GM12878 (cell line): Measurements from ENCODE around the gene LIMK1. TPM values are rescaled to one million over a fixed set of nuclear protein-coding genes. Genes with fewer than 3 reads are reported as not detected.

ENCODE experiments used
- ATAC-seq: fragments of 200-7000 bp; cut with Tn5 transposase; 3 replicates; pipeline ENCODE4 v1.9.1; 2020; ENCODE audit warnings: mild to moderate bottlenecking, moderate library complexity
- BruUV-seq: library from RNA; stranded (reverse); fragments of 400-500 nt; replicated peaks from 2 replicates; lab custom pipeline; 2021; lab: Mats Ljungman, UMichigan
- CTCF ChIA-PET: fragments of 300-600 bp; sonication (Branson Sonifier 250); formaldehyde crosslinking; extraction: SDS; loops from one replicate; lab custom pipeline; 2021; ENCODE audit warnings: inconsistent platforms; lab: Yijun Ruan, JAX
- POLR2A ChIA-PET: fragments of 350-600 bp; formaldehyde crosslinking; extraction: SDS; loops from one replicate; lab custom pipeline; 2021; ENCODE audit warnings: inconsistent platforms; lab: Charles Lee
- RAD21 ChIA-PET: fragments of 300-600 bp; sonication (Branson Sonifier 250); formaldehyde crosslinking; loops from one replicate; lab custom pipeline; 2023; ENCODE audit warnings: antibody characterized with exemption; ENCODE audit not compliant: unreplicated experiment; lab: Charles Lee
- SMC1A ChIA-PET: fragments of 300-600 bp; sonication (Branson Sonifier 250); formaldehyde crosslinking; loops from one replicate; lab custom pipeline; 2023; ENCODE audit not compliant: unreplicated experiment, uncharacterized antibody; lab: Charles Lee
- DNase-seq: peaks from one replicate; pipeline ENCODE4 v3.0.0-alpha.2; 2011; ENCODE audit warnings: low read depth, low spot score
- FAIRE-seq: peaks from 3 replicates; lab custom pipeline; 2011; peaks lifted over from hg19 to GRCh38; lab: Jason Lieb, UNC
- H2AFZ ChIP-seq: 2 replicates; pipeline ENCODE4 v1.6.0; 2011; ENCODE audit warnings: low read depth, low read length, control low read depth; ENCODE audit not compliant: control insufficient read depth
- H3K27ac ChIP-seq: 2 replicates; pipeline ENCODE4 v1.5.1; 2011; ENCODE audit warnings: control low read depth; ENCODE audit not compliant: control insufficient read depth, insufficient read depth
- H3K27me3 ChIP-seq, 2 experiments: replicated peaks in 1 of 2; 2 replicates each; pipeline versions ENCODE4 v1.6.0 to v1.6.1; 2011; ENCODE audit warnings: low read length in 1 of 2; ENCODE audit not compliant: control insufficient read depth in 2 of 2, insufficient read depth in 2 of 2
- H3K36me3 ChIP-seq, 2 experiments: 2 replicates each; pipeline ENCODE4 v1.5.1; 2011; ENCODE audit warnings: low read length in 1 of 2; ENCODE audit not compliant: control insufficient read depth in 2 of 2, insufficient read depth in 2 of 2
- H3K4me1 ChIP-seq: 2 replicates; pipeline ENCODE4 v1.6.1; 2011; ENCODE audit warnings: mild to moderate bottlenecking, low read length, moderate library complexity, mixed read lengths; ENCODE audit not compliant: control insufficient read depth, insufficient read depth
- H3K4me2 ChIP-seq: 2 replicates; pipeline ENCODE4 v1.6.0; 2011; ENCODE audit warnings: control low read depth; ENCODE audit not compliant: control insufficient read depth, insufficient read depth
- H3K4me3 ChIP-seq: fragments of 200-600 bp; sonication (generic); 2 replicates; pipeline ENCODE4 v1.5.1; 2016
- H3K79me2 ChIP-seq: 2 replicates; pipeline ENCODE4 v1.6.0; 2011; ENCODE audit warnings: low read length; ENCODE audit not compliant: control insufficient read depth, insufficient read depth
- H3K9ac ChIP-seq: 2 replicates; pipeline ENCODE4 v1.8.0; 2011; ENCODE audit warnings: low read length, control low read depth, mixed read lengths; ENCODE audit not compliant: control insufficient read depth, insufficient read depth
- H3K9me3 ChIP-seq: replicated peaks from 3 replicates; pipeline ENCODE4 v1.5.1; 2011; ENCODE audit warnings: mild to moderate bottlenecking, low read length; ENCODE audit not compliant: control insufficient read depth, insufficient read depth
- H4K20me1 ChIP-seq: 2 replicates; pipeline ENCODE4 v1.6.0; 2011; ENCODE audit not compliant: control insufficient read depth, insufficient read depth
- ASH2L ChIP-seq: fragments of 300-600, 200-600 bp; sonication (generic); IDR thresholded peaks from 2 replicates; pipeline ENCODE4 v1.6.1; 2017; ENCODE audit warnings: low read depth, mild to moderate bottlenecking, borderline replicate concordance
- BMI1 ChIP-seq: fragments of 450-650 bp; IDR thresholded peaks from 2 replicates; pipeline ENCODE4 v1.6.1; 2016; ENCODE audit warnings: mild to moderate bottlenecking, moderate library complexity, borderline replicate concordance
- CHD1 ChIP-seq: IDR thresholded peaks from 2 replicates; pipeline ENCODE4 v1.6.1; 2012; ENCODE audit warnings: low read depth, low read length, improper control_type of control experiment
- IKZF2 ChIP-seq, 2 experiments: fragments of 450-650 bp; IDR thresholded peaks; 2 replicates each; pipeline ENCODE4 v1.6.1; 2017; ENCODE audit warnings: mild to moderate bottlenecking in 2 of 2, moderate library complexity in 2 of 2
- JUNB ChIP-seq: IDR thresholded peaks from 2 replicates; pipeline ENCODE4 v1.6.1; 2016; ENCODE audit warnings: antibody characterized with exemption, mild to moderate bottlenecking
- MTA2 ChIP-seq: fragments of 450-650 bp; IDR thresholded peaks from 2 replicates; pipeline ENCODE4 v1.6.1; 2016; ENCODE audit warnings: low read depth, mild to moderate bottlenecking, moderate library complexity
- MYB ChIP-seq: fragments of 150-350 bp; IDR thresholded peaks from 2 replicates; pipeline ENCODE4 v1.6.1; 2014; ENCODE audit warnings: mild to moderate bottlenecking, low read depth, low read length, borderline replicate concordance
- NFYB ChIP-seq: IDR thresholded peaks from 2 replicates; pipeline ENCODE4 v1.6.1; 2011; ENCODE audit warnings: low read depth, mild to moderate bottlenecking, low read length, improper control_type of control experiment, moderate library complexity; ENCODE audit not compliant: insufficient read depth
- POLR2A ChIP-seq: IDR thresholded peaks from 2 replicates; pipeline ENCODE4 v1.6.1; 2011; ENCODE audit warnings: low read depth, mild to moderate bottlenecking, low read length
- SPI1 ChIP-seq: IDR thresholded peaks from 2 replicates; pipeline ENCODE4 v1.6.1; 2011; ENCODE audit warnings: low read depth, mild to moderate bottlenecking, low read length, moderate library complexity, borderline replicate concordance; ENCODE audit not compliant: insufficient read depth
- SRF ChIP-seq, 2 experiments: IDR thresholded peaks; 2 replicates each; pipeline ENCODE4 v1.6.1; 2011; ENCODE audit warnings: low read depth in 2 of 2, low read length in 2 of 2, mild to moderate bottlenecking in 1 of 2, moderate library complexity in 1 of 2
- ZNF217 ChIP-seq: fragments of 450-650 bp; IDR thresholded peaks from 2 replicates; pipeline ENCODE4 v1.6.1; 2017; ENCODE audit warnings: antibody characterized with exemption, mild to moderate bottlenecking
- ZNF24 ChIP-seq: fragments of 450-650 bp; IDR thresholded peaks from 2 replicates; pipeline ENCODE4 v1.6.1; 2017; ENCODE audit warnings: antibody characterized with exemption, mild to moderate bottlenecking
- WGBS: methylation state at CpG from one replicate; pipeline ENCODE4 v1.1.6; 2016; ENCODE audit warnings: low lambda C conversion rate; ENCODE audit not compliant: insufficient replicate concordance, insufficient coverage; ENCODE audit errors: missing lambda C conversion rate; 5-methylcytosine and 5-hydroxymethylcytosine counted together
- in situ Hi-C: fragments of 300-500 bp; cut with MboI; formaldehyde crosslinking; loops from 9 replicates; pipeline ENCODE4 v1.14.3; 2018; ENCODE audit warnings: mixed read lengths
- intact Hi-C: fragments of 100-400 bp; cut with micrococcal nuclease; formaldehyde crosslinking; loops from one replicate; pipeline ENCODE4 v1.14.2; 2022; ENCODE audit not compliant: unreplicated experiment
- polyA plus RNA-seq, 11 experiments: library from polyadenylated mRNA; depleted of rRNA in 4 of 11; unstranded in 6 of 11; stranded (reverse) in 5 of 11; fragments of >200 nt; fragmentation: Nextera tagmentation in 4 of 11; fragmentation: Illumina TruSeq in 1 of 11; extraction: Ambion mirVana in 4 of 11; extraction: Trizol in 1 of 11; gene quantifications; 1 replicate in 1 of 11; 2 replicates in 10 of 11; pipeline versions ENCODE4 v1.2.1 to v1.2.3, GENCODE V29; 2011 to 2016; ENCODE audit warnings: inconsistent platforms in 2 of 11, missing spikeins in 2 of 11, low read depth in 1 of 11
- total RNA-seq, 4 experiments: library from RNA; depleted of rRNA in 3 of 4; stranded (reverse); fragments of >200 nt in 3 of 4; fragmentation: Illumina TruSeq in 1 of 4; extraction: Trizol in 1 of 4; gene quantifications; 2 replicates each; pipeline versions ENCODE4 v1.2.1 to v1.2.3, GENCODE V29; 2013 to 2021
- TF ChIP-seq, protein P1 (sequence below): IDR thresholded peaks from 2 replicates; pipeline ENCODE4 v1.6.1; 2011; ENCODE audit warnings: borderline replicate concordance, low read depth, mild to moderate bottlenecking, moderate library complexity, low read length; ENCODE audit not compliant: insufficient read depth, poor library complexity, severe bottlenecking
- TF ChIP-seq, protein P2 (sequence below): IDR thresholded peaks from 2 replicates; pipeline ENCODE4 v1.6.1; 2011; ENCODE audit warnings: borderline replicate concordance, low read depth, mild to moderate bottlenecking, moderate library complexity, mixed read lengths, low read length; ENCODE audit not compliant: insufficient read depth; ENCODE audit errors: extremely low read length
- TF ChIP-seq, protein P3 (sequence below): fragments of 450-650 bp; IDR thresholded peaks from 2 replicates; pipeline ENCODE4 v1.6.1; 2016; ENCODE audit warnings: mild to moderate bottlenecking

Gene LIMK1
- total and polyA plus RNA-seq, 10 of the 15 experiments (the other 5 are each of a cell fraction or from before 2014, with no cell fraction given) = 0.71 to 59.4 (median 28.8) TPM

DNA sequence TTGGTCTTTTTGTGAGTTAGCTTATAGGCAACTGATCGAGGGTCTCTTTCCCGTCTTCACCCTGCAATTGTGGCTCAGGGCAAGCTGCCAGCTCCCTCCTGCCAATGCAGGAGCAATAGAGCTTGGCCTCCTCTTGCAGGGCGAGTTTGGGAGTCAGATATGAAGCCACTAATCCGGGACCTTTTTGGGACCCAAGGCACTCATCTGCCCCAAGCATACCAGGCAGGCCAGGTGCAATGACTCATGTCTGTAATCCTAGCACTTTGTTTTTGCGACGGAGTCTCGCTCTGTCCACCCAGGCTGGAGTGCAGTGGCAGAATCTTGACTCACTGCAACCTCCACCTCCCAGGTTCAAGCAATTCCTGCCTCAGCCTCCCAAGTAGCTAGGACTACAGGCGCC, 21.1 kb downstream of the LIMK1 start:
- no peak overlapping the region for H3K4me3 ChIP-seq
- WGBS = 97% methylated on average over 8 of the region's 8 CpGs
- H3K4me2 ChIP-seq = no peak overlapping the region
- peaks cover 19% of the 10 kb centered on the region for H3K4me1 ChIP-seq
- POLR2A ChIA-PET = interaction anchor here (0.5 to 0.7 kb wide), 2 partner anchors 11 to 37 kb away, joined by 4 to 5 read pairs; no protein-coding TSS in a partner anchor
- SMC1A ChIA-PET = no interaction called here
- H3K9me3 ChIP-seq = peaks cover 2% of the 10 kb centered on the region; the same call in 1 of the 3 replicates
- TF ChIP-seq JUNB = no peak
- no peak for TF ChIP-seq POLR2A
- TF ChIP-seq, protein P1, sequence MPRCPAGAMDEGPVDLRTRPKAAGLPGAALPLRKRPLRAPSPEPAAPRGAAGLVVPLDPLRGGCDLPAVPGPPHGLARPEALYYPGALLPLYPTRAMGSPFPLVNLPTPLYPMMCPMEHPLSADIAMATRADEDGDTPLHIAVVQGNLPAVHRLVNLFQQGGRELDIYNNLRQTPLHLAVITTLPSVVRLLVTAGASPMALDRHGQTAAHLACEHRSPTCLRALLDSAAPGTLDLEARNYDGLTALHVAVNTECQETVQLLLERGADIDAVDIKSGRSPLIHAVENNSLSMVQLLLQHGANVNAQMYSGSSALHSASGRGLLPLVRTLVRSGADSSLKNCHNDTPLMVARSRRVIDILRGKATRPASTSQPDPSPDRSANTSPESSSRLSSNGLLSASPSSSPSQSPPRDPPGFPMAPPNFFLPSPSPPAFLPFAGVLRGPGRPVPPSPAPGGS = no peak
- TF ChIP-seq SRF (IDR thresholded peaks at IDR 0.05; ENCODE audit: low read depth in 2 of 2, low read length in 2 of 2) = no peak
- no peak for TF ChIP-seq MTA2
- no peak for TF ChIP-seq IKZF2 (IDR thresholded peaks at IDR 0.05)
- TF ChIP-seq ZNF217 = no peak
- no peak for TF ChIP-seq BMI1
- TF ChIP-seq MYB = no peak
- no peak for TF ChIP-seq NFYB
- no peak for TF ChIP-seq ASH2L
- no peak for TF ChIP-seq SPI1
- TF ChIP-seq, protein P2, sequence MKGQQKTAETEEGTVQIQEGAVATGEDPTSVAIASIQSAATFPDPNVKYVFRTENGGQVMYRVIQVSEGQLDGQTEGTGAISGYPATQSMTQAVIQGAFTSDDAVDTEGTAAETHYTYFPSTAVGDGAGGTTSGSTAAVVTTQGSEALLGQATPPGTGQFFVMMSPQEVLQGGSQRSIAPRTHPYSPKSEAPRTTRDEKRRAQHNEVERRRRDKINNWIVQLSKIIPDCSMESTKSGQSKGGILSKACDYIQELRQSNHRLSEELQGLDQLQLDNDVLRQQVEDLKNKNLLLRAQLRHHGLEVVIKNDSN = no peak
- no peak for TF ChIP-seq CHD1
- TF ChIP-seq, protein P3, sequence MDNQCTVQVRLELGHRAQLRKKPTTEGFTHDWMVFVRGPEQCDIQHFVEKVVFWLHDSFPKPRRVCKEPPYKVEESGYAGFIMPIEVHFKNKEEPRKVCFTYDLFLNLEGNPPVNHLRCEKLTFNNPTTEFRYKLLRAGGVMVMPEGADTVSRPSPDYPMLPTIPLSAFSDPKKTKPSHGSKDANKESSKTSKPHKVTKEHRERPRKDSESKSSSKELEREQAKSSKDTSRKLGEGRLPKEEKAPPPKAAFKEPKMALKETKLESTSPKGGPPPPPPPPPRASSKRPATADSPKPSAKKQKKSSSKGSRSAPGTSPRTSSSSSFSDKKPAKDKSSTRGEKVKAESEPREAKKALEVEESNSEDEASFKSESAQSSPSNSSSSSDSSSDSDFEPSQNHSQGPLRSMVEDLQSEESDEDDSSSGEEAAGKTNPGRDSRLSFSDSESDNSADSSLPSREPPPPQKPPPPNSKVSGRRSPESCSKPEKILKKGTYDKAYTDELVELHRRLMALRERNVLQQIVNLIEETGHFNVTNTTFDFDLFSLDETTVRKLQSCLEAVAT = no peak
- no peak for TF ChIP-seq ZNF24
- CTCF ChIA-PET = interaction anchor here (1.1 kb wide), 1 partner anchor 101 kb away, joined by 4 read pairs; no protein-coding TSS in a partner anchor
- no peaks in the 10 kb centered on the region for H3K27me3 ChIP-seq
- H2AFZ ChIP-seq = no peak overlapping the region
- H3K27ac ChIP-seq = no peak overlapping the region
- ATAC-seq (no peak), FAIRE-seq (no peak), DNase-seq (no peak)
- H3K9ac ChIP-seq = no peak overlapping the region
- in situ Hi-C loops = no loop called here
- no peaks in the 10 kb centered on the region for H4K20me1 ChIP-seq
- intact Hi-C loops = no loop called here
- BruUV-seq = no TSS peak
- H3K79me2 ChIP-seq = no peaks in the 10 kb centered on the region; the same call in 1 of the 2 replicates
- peaks cover 16 to 26% of the 10 kb centered on the region in 2 experiments for H3K36me3 ChIP-seq
- RAD21 ChIA-PET = no interaction called here
